Measurements from ENCODE around the gene COA4.

GRCh38 chr11:73866095-73866579, 10.5 kb downstream of the COA4 start:
- TF ChIP-seq MAX (CRISPR knock-in tag; IDR thresholded peaks at IDR 0.05) (no peak), CTCF (IDR thresholded peaks at IDR 0.05) (no peak), JUN (CRISPR knock-in tag; IDR thresholded peaks at IDR 0.05) (no peak), E2F5 (CRISPR knock-in tag; IDR thresholded peaks at IDR 0.05) (no peak), ZNF512 (CRISPR knock-in tag; IDR thresholded peaks at IDR 0.05; ENCODE audit: borderline replicate concordance) (no peak), TP53 (CRISPR knock-in tag; IDR thresholded peaks at IDR 0.05) (no peak), MLX (CRISPR knock-in tag; IDR thresholded peaks at IDR 0.05) (no peak), SP1 (CRISPR knock-in tag; conservative IDR thresholded peaks at IDR 0.05) (no peak), NR2C2 (CRISPR knock-in tag; IDR thresholded peaks at IDR 0.05) (no peak), ATF6 (CRISPR knock-in tag; IDR thresholded peaks at IDR 0.05) (no peak)
